D341Med (cell line): ENCODE data around the gene DPEP1.
"Not testable (repeated sequence)": the region's sequence is repeated elsewhere in the genome, so short reads cannot be mapped to it uniquely, and the experiment has no call there.

Experiments used
- DNase-seq: peaks from one replicate; pipeline ENCODE4 v3.0.0; 2012; ENCODE audit warnings: low spot score

DPEP1 gene

GRCh38 chr16:89620406-89620841 is 7.0 kb downstream of the DPEP1 start:
- no peak for DNase-seq

- DNase-seq, result no peak
These were observed 7.8 kb downstream of the DPEP1 start for GRCh38 chr16:89621136-89621697.

DNA sequence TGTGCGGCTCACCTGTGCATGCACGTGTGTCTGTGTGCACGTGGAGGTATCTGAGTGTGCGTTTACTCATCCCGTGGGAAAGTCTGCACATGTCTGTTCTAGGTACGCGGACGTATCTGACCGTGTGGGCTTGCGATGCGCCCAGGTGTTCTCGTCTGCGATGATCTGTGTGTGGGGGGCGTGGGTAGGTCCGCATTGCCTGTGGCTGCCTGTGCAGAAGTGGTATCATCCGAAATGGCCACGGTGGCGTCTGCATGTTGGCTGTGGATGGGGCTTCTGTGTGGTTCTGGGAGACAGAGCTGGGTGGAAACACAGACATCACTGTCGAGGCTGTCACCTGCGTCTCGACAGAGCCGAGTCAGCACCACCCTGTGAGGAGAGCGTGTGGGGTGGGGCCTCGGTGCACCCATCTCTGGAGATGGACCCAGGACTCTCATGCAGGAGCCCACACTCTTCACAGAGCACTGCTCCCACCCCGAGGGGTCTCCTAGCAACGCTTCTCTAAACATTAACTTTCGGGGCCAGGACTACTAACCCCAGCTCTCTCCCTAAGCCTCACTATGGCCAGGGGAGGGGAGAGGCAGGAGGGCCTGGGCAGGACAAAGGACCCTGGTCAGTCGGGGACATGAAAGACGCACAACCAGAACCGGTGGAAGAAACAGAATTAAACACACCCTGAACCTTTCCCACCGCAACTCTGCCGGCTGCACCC is 8.4 kb downstream of the DPEP1 start:
- DNase-seq, result no peak

DNA sequence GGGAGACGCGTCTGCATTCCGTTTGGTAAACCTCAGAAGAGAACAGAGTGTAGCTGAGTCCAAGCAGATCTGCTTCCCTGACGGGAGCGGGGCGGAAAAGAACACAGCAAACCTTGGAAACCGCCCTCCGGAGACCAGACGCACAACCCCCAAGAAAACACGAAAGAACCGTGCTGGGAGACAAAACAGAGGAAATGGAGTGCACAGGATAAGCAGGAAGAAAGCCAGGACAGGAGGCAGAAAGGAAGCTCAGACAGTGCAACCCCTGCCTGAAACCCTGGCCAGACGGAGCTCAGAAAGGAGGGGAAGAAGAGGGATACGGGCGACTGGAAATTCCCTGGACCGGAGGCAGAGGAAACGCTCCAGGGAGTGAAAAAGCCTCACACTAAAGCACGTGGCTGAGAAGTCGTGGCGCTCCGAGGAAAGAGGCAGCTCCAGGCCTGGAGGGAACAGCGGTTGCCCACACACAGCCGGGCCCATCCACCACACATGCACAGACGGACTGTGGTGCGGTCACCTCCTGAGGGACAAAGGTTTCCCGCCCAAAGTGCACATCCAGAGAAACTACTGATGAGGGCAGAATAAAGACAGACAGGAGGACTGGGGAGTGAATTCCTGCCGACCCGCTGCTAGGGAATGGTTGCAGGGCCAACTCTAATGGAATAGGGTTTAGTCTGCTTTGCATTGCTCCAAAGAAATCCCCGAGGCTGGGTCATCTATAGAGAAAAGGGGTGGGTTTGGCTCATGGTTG is 10.2 kb downstream of the DPEP1 start:
- DNase-seq, result no peak

- DNase-seq, result no peak
These were observed 11.6 kb downstream of the DPEP1 start for GRCh38 chr16:89624777-89625761.

DNA sequence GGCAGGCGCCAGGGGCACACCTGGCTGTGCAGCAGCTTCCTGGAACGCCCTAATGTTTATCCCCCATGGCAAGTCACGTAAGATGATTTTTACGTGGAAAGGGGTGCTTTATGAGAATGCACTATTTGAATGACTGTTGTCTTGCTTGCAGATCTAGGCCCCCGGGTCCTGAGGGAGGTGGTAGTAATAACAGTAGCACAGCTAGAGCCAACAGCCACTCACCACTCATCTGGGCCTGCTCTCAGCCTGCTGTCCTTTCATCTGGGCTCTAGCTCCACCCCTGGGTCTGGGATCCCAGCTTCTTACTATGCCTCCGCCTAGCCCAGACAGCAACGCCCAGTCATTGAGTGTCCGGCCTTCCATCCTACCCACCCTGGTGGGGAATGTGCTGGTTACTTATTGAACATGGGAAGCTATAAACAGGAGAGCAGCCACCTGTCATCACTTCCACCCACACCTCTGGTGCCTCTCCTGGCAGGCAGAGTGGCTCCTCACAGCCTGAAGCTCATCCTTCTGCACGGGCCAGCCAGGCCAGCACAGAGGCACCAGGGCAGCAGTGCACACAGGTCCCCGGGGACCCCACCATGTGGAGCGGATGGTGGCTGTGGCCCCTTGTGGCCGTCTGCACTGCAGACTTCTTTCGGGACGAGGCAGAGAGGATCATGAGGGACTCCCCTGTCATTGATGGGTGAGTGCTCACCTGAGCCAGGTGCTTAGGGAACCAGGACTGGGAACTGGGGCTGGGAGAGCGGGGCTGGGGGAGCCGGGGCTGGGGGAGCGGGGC is 16.6 kb downstream of the DPEP1 start:
- DNase-seq, result no peak

DNA sequence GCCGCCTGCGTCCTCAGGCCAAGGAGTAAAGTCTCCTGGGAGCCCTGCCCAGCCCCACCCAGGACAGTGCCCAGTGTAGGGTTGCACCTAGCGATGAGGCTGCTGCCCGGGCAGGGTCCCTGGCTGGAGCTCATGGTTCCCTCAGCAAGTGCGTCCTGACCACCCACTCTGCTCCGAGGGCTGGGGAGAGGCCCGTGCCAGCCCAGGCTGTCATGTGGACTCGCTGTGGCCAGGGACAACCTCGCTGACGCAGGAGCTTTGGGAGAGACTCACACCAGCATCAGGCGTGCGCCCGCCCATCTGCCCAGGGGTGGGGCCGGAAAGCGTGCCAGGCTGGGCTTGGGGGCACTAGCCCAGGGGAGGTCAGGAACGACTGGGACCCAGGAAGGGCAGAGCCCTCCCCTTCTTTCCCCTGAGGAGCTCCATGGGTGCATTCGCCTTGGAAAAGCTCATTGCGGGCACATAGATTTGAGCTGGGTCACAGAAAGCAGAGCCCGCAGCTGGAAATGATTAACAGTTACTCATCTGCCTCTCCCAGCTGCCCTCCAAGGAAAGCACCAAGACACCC is 19.7 kb downstream of the DPEP1 start:
- DNase-seq, result no peak

- DNase-seq, result not testable (repeated sequence)
These were observed 21.3 kb downstream of the DPEP1 start for GRCh38 chr16:89634463-89635385.

DNA sequence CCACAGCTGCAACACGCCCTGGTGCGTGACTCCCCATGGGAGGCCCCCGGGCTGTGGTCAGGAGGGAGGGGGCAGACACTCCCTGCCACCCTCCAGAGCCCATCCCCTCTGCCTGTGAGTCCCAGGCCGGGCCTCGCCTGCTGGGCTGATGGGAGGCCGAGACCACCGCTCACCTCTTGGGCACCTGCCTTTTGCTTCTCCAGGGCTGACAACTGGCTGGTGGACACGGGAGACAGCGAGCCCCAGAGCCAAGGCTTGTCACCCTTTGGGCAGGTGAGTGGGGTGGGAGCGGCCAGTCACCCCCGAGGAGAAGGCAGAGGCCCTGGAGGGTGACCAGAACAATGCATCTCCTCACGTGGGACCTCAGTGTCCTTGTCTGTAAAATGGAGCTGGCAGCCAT is 23.2 kb downstream of the DPEP1 start:
- DNase-seq, result no peak

- DNase-seq, result no peak
These were observed 23.9 kb downstream of the DPEP1 start for GRCh38 chr16:89637379-89637778.

DNA sequence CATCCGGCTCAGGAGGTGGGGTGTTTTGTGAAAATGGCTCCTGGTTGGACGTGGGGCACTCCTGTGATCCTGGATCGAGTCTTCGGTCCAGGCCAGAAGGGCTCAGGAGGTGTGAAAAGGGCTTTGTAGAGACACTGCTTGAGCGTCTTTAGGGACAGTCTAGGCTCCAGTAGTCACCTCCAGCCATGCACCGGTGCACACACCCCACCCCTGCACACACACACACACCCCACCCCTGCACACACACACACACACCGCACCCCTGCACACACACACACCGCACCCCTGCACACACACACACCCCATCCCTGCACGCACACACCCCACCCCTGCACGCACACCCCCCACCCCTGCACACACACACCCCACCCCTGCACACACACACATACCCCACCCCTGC is 25.0 kb downstream of the DPEP1 start:
- no peak for DNase-seq

GRCh38 chr16:89639385-89639784 is 25.9 kb downstream of the DPEP1 start:
- no peak for DNase-seq

GRCh38 chr16:89641458-89642119 is 28.1 kb downstream of the DPEP1 start:
- DNase-seq, result no peak

DNA sequence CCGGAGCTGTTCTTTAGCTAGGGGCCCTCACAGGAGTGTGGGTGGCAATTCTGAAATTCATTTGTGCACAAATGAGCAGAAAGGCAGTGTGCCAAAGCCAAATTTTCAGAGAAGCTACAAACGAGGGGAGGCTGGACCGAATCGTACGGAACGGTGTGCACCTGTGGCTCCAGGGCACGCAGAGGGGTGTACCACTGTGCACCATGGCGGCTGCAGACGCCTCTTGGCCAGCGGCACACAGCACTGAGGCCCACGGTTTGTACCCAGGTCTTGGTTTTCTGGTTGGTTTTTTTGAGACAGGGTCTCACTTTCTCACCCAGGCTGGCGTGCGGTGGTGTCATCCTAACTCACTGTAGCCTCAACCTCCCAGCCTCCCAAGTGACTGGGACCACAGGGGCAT is 29.1 kb downstream of the DPEP1 start:
- DNase-seq, result no peak

GRCh38 chr16:89643769-89644300 is 30.4 kb downstream of the DPEP1 start:
- no peak for DNase-seq

- no peak for DNase-seq
These were observed 31.7 kb downstream of the DPEP1 start for GRCh38 chr16:89645122-89645521.

GRCh38 chr16:89646270-89646669 is 32.8 kb downstream of the DPEP1 start:
- no peak for DNase-seq

DNA sequence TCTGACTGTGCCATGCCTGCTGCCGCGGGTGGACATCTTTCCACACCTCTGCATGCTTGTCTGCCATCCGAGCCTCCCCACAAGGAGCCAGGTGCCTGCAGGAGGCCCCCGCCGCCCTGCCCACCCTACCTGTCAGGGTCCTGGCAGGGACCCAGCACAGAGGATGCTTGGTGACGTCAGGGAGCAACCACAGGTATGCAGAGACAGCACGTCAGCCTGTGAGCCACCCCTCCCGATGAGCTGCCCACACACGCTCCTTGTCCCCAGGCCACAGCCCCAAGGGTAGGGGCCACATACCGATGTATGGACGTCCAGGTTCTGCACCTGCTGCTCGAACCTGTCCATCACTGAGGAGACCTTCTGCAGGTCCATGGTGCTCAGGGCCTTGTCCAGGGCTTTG is 33.5 kb downstream of the DPEP1 start:
- no peak for DNase-seq

DNA sequence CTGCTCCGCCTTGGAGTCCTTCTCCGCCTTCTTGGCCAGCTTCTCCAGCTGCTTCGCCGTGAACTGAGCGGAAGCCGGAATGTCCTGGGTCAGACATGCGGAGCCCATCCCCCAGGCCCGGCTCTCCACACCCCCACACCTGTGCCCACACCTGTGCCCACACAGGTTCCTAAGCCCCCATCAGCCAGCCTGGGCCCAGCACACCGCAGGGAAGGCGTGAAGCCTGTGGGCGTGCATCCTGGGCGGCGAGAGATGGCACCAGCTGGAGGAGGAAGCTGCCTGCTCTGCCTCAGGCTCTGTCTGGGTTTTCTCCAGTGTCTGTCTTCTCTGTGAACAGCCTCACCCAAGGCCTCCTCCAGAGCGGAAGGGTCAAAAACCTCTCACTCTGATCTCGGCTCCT is 38.1 kb downstream of the DPEP1 start:
- DNase-seq, result no peak
